NCI-H2227 (cell line): Measurements from ENCODE around the gene NUP214.
"Not testable (repeated sequence)": the region's sequence is repeated elsewhere in the genome, so short reads cannot be mapped to it uniquely, and the experiment has no call there.

Source experiments
- DNase-seq: peaks from one replicate; lab custom pipeline; 2025; ENCODE audit not compliant: unreplicated experiment; lab: John Stamatoyannopoulos, UW

Gene NUP214

GRCh38 chr9:131096269-131097125 is 28.9 kb upstream of the NUP214 start, which contains the start of gene AIF1L:
AIF1L (plus strand) TSS chr9:131096531; CDS start chr9:131096630, 99 bp downstream.
- DNase-seq: peak; percentile 69

DNA sequence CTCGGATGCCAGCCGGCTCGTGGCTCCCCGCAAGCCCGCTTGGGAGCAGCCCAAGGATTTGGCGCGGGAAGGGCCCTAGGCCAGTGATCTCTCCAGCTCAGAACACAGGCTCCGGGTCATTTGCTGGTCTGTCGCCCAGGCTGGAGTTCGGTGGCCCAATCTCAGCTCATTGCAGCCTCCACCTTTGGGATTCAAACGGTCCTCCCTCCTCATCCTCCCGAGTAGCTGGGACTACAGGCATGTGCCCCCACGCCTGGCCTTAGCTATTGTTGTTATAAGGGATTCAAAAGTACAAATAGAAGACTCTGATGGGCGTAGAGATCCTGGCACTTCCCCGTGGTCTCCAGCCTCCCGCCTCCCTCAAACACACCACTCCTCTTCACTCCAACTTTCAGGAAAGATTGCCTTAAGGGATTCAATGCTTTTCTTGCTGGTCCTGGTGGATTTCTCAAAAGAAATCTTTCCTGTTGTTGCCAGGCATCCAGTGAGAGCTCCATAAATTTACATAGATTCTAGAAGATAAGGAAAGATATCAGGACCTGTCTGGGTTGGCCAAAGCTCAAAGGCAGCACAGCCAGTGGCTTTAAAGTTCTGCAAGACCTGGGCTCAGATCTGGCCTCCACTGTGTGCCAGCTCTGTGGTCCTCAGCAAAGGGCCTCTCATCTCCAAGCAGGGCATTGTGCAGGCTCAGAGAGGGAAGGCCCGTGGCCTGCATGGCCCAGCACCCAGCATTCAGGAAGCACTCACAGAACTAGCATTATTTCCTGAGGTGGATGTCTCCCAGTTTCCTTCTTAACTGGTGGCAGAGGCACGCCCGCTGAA is 28.0 kb upstream of the NUP214 start:
- DNase-seq: no peak

DNA sequence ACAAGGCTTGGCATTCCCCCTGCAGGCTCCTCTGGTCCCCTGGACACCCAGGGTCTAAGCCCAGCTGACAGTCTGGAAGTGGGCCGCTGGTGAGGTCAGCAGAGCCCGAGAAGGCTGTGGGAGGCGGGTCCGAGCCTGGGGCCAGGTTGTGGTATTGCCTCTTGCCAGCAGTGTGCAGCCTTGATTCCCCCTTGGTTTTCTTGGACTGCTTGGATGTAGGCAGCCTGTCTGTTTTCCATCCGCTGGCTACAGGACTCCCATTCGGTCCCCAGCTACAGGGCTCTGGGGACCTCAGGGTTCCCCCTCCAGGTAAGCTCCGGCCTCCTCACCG is 27.5 kb upstream of the NUP214 start:
- no peak for DNase-seq

- no peak for DNase-seq
These were observed 26.8 kb upstream of the NUP214 start for GRCh38 chr9:131098391-131099101.

DNA sequence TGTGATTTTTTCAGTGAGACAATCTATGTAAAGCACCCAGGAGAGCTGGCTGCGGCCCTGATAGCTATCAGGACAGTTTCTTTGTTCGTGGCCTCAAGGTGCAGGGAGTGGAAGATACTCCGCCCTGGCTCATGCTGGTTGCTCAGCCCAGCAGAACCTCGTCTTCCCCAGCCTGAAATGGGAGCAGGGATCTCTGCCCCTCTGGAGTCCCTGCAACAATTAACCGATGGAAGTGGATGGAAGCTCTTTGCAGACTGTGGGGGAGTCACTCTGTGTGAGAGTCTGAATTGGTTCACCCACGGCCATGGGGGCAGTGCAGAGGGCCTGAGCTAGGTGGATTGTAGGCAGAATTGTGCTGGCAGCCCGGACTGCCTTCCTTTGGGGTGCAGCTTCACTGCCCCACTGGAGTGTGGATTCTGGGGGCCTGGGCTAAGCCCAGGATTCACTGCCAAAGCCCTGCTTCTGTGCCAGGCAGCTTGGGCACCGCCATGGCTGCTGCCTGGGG is 26.2 kb upstream of the NUP214 start:
- no peak for DNase-seq

- DNase-seq: not testable (repeated sequence)
These were observed 25.5 kb upstream of the NUP214 start for GRCh38 chr9:131099845-131100244.

GRCh38 chr9:131100445-131100844 is 24.9 kb upstream of the NUP214 start:
- no peak for DNase-seq

- DNase-seq: no peak
These were observed 24.0 kb upstream of the NUP214 start for GRCh38 chr9:131101207-131101964.

DNA sequence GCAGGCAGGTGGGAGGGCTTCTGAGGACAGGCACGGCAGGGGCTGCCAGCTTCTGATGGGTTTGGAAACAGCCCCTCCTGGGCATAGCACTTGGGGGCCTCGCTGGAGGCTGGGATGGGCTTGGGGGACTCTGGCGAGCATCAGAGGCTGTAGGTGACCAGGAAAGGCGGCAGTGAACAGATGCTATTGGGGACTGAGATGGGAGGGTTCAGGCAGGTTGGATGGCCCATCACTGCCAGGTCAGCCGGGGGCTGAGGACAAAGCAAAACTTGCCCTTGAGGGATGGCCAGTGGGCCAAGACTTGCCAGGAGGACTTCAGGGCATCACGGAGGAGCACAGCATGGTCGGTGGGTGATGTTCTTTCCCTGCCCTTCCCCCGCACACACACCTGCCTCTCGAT is 22.4 kb upstream of the NUP214 start:
- DNase-seq: no peak

GRCh38 chr9:131103535-131103934 is 21.9 kb upstream of the NUP214 start:
- DNase-seq: no peak

DNA sequence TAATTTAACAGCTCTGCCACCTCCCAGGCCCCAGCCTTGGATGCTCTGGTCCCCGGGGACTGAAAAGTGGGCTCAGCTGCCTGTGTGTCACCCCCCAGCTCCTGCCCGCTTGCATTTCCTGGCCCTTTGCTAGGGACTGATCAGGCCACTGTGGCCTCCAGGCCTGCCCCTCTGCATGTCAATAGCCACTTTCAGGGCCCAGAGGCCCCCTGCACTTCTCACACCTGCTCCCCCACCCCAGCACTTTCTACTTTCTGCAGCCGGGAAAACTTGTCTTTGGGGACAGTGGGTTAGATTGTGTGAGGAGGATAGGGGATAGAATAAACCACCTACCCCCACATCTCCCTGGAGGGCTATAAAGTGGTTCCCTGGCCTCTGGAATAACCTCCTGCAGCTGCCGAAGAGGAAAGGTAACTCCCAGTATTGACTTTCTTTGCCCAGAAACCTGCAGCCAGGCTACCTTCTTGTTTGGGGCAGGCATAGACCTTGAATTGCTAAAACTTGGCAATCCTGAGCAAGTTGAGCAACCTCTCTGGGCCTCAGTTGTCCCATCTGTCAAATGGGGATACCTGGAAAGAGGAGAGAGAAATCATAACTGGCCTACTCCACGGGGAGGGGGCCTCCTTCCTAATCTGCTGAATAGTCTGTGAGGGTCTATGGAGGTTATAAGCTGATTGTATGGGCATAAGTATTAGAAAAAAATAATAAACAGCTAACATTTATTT is 21.2 kb upstream of the NUP214 start:
- DNase-seq: no peak

DNA sequence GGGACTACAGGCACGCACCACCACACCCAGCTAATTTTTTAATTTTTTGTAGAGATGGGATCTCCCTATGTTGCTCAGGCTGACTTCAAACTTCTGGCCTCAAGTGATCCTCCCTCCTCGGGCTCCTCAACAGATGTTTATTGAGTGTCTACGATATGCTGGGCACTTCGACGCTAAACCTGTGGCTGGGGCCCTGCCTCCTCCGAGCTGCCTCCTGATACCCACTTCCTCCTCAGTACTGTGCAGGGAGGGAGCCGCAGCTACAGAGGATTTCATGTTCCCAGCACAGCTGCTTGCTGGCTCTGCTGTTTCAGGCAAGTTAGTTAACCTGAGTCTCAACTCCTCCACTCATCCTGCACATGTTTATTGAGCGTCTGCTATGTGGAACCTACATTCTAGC is 19.4 kb upstream of the NUP214 start:
- DNase-seq: no peak

GRCh38 chr9:131107760-131108159 is 17.6 kb upstream of the NUP214 start:
- no peak for DNase-seq

GRCh38 chr9:131111186-131111853 is 14.1 kb upstream of the NUP214 start:
- no peak for DNase-seq

GRCh38 chr9:131111854-131112311 is 13.5 kb upstream of the NUP214 start:
- DNase-seq: no peak

DNA sequence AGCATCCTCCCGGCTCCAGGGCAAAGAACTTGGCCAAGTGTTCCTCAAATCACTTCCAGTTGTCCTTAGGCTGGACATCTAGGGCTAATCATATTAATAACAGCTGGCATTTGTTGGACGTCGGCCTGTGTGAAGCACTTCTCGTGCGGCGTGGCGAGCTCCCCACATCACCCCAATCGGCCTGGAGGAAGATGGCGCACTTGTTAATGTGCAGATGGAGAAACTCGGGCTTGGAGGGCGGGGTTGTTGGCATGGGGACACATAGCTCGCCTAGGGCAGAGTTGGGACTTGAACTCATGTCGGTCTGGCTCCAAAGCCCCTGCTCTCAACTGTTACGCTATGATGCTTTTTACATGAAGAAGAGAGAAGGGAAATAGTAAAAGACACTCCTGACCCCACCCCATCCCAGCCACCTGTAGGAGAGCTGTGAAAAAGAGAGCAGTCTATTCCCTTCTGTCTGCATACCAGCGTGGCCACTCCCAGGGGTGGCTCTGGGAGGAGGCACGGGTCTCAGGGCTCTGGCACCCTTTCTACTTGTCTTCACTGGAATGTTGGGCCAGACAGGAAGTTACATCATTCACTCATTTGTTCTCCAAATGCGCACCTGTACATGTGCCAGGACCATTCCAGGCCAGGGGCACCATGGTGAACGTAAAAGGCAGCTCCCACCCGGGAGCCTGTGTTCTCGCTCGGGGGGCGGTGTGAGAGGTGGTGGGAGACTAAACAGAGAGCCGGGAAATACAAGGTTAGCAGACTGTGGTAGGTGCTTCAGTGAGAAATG is 12.8 kb upstream of the NUP214 start:
- no peak for DNase-seq

DNA sequence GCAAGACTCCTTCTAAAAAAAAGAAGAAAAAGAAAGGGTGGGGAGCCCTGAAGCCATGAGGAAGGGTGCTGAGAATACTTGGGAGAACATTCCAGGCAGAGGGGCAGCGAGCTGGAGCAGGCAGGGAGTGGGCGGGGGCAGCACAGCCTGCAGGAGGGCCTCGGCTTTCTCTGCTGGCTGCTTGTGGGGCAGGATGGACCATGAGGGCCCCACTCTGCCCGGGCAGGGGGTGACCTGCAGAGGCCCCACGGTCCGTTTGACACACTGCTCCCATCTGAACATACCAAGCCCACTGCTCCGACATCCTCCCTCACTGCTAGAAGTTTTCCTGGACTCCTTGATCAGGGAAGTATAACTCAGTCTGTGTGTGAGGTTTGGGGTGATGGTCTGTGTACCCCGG is 11.7 kb upstream of the NUP214 start:
- no peak for DNase-seq

DNA sequence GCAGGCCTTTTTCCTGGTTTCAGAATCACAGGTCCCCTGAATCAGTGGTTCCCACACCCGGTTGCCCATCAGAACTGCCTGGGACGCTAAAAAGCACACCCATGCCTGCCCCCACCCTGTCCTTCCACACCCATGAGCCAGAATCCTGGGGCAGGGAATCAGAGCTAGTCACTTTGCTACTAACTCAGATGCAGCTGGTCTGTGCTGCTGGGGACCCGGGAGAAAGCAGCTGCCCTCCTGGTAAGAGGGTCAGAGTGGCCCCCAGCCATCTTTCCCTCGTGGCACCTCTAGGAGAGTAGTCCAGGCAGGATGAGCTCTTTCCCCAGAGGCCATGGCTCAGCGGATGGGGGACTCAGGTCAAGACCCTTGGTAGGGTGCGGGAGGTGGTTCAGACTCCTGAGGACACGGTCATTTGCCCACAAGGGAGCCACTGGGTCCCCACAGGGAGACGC is 11.3 kb upstream of the NUP214 start:
- DNase-seq: no peak
